Uterus (tissue), 2 donors: ENCODE data around the gene DYNC1H1.

Source experiments
- CTCF ChIP-seq, 4 experiments: fragments of 200-600 bp in 2 of 4; fragments of 450-650 bp in 2 of 4; sonication (generic) in 2 of 4; IDR thresholded peaks; one replicate each; pipeline ENCODE4 v1.5.1; 2016 to 2019; ENCODE audit warnings: antibody characterized with exemption in 4 of 4, mild to moderate bottlenecking in 2 of 4, moderate library complexity in 1 of 4
- POLR2A ChIP-seq, 2 donors: fragments of 450-650 bp; IDR thresholded peaks; one replicate each; pipeline ENCODE4 v1.6.1; 2016; ENCODE audit warnings: antibody characterized with exemption in 2 of 2, mild to moderate bottlenecking in 1 of 2, moderate library complexity in 1 of 2

DNA sequence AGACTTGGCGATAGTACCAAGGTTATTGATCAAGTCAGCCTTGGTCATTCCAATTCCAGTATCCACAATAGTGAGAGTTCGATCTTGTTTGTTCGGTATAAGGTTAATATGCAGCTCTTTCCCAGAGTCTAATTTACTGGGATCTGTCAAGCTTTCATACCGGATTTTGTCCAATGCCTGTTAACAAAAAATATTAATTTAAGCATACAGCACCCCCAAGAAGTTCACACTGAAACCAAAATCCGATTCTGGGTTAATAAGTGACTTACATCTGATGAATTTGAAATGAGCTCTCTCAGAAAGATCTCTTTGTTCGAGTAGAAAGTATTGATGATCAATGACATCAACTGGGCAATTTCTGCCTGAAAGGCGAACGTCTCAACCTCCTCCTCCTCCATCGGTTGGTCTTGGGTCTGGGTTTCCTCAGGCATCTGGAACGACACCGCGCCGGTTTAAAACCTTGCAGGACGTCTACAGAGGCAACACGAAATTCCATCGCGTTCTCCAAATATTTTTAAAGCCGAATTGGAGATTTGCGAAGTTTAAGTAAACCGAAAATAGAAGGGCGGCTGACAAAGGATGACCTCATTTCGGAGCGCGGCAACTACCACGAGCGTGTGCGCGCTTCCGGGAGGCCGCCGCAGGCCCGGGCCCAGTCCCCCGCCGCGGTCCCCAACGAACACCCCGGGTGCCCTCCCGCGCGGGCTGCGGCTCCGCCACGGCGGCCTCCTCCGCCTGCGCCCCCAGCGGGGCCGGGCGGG, 121.8 kb downstream of the DYNC1H1 start:
- TF ChIP-seq CTCF (IDR thresholded peaks at IDR 0.05) (no peak), POLR2A (IDR thresholded peaks at IDR 0.05) (no peak)
